ENCODE measurements around the gene PEPD. TPM values are rescaled to one million over a fixed set of nuclear protein-coding genes. Genes with fewer than 3 reads are reported as not detected.

PEPD gene
- total and polyA plus RNA-seq, 10 of the 15 experiments (the other 5 are each of a cell fraction or from before 2014, with no cell fraction given), result 1.4 to 52.0 (median 20.2) TPM

DNA sequence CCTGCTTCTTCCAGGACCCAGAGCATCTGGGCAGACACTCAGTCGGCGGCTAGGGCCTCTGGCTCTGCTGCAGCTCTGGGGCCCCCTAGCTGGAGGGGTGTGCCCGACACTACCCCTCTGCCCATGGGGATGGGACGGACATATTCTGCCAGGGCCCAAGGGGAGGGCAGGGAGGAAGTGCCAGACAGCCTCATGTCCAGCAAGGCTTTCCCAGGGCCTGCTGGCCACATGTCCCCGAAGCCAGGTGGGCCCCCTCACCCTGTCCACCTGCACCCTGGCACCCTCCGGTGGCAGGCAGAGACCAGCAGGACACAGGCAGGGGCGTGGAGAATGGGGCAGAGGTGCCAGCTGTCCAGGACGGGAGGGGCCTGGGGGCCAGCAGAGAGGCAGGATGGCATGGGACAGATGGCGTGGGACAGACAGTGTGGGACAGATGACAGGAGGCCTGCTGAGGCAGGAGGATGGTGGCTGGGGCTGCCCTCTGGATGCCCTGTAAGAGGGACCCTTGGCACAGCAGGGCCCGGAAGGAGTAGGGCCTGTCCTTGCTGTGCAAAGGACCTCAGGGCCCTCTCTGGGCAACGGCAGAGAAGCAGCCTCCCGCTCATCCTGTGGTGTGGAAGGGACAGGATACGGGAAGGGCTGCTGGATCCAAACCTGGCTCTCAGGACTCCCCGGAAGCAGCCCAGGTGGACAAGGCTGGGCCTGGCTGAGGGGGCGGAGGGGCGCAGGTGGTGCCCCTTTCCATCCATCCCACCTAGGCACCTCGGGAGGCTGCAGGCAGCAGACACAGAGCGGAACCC, 119.0 kb downstream of the PEPD start:
- DNase-seq (ENCODE audit: low read depth, low spot score), result no peak
- intact Hi-C loops (cut with micrococcal nuclease; ENCODE audit: unreplicated experiment) (no loop called here), in situ Hi-C loops (cut with MboI) (no loop called here)
- Histone ChIP-seq H3K9ac (ENCODE audit: control insufficient read depth, insufficient read depth, low read length) (no peak overlapping the region), H3K4me2 (ENCODE audit: control insufficient read depth, insufficient read depth) (no peak overlapping the region), H3K4me3 (no peak overlapping the region), H4K20me1 (ENCODE audit: control insufficient read depth, insufficient read depth) (no peaks in the 10 kb centered on the region), H2AFZ (ENCODE audit: control insufficient read depth, low read depth, low read length) (no peak overlapping the region), H3K27me3 (replicated peaks in 1 of 2; ENCODE audit: control insufficient read depth in 2 of 2, insufficient read depth in 2 of 2, low read length in 1 of 2) (no peaks in the 10 kb centered on the region), H3K9me3 (replicated peaks; ENCODE audit: control insufficient read depth, insufficient read depth, low read length) (no peaks in the 10 kb centered on the region), H3K36me3 (ENCODE audit: control insufficient read depth in 2 of 2, insufficient read depth in 2 of 2, low read length in 1 of 2) (no peaks in the 10 kb centered on the region), H3K79me2 (ENCODE audit: control insufficient read depth, insufficient read depth, low read length) (no peaks in the 10 kb centered on the region), H3K27ac (ENCODE audit: control insufficient read depth, insufficient read depth) (no peak overlapping the region), H3K4me1 (ENCODE audit: control insufficient read depth, insufficient read depth, low read length) (0 out of 2 replicates have a peak, but pooled peaks cover 4% of the 10 kb centered on the region)
- POLR2A ChIA-PET, result no interaction called here
- CTCF ChIA-PET, result interaction anchor here (0.5 kb wide), 1 partner anchor 27 kb away, joined by 3 read pairs; no protein-coding TSS in a partner anchor
- no peak for ATAC-seq
- WGBS (ENCODE audit: insufficient coverage, insufficient replicate concordance, low lambda C conversion rate, missing lambda C conversion rate), result 68% methylated on average over 17 of the region's 18 CpGs
- no peak for TF ChIP-seq JUNB (IDR thresholded peaks at IDR 0.05)
- 0 out of 6 replicates have a peak, but pooled peaks of 1 of the 3 experiments have one; percentile 4 for TF ChIP-seq CTCF (IDR thresholded peaks at IDR 0.05 in 2 of 3, conservative IDR thresholded peaks at IDR 0.05 in 1 of 3; ENCODE audit: control insufficient read depth in 2 of 3, extremely low read depth in 1 of 3, insufficient read depth in 1 of 3, low read depth in 3 of 3, low read length in 3 of 3)
- FAIRE-seq, result no peak
- no TSS peak for BruUV-seq (replicated peaks)
- SMC1A ChIA-PET (ENCODE audit: uncharacterized antibody, unreplicated experiment), result no interaction called here
- RAD21 ChIA-PET (ENCODE audit: unreplicated experiment), result no interaction called here
